Mucosa of rectum (tissue), 2 donors: ENCODE measurements around the gene TRAF3IP1.
"Not testable (repeated sequence)": the region's sequence is repeated elsewhere in the genome, so short reads cannot be mapped to it uniquely, and the experiment has no call there.

Source experiments
- H3K27ac ChIP-seq, 2 donors: one replicate each; pipeline ENCODE4 v1.7.0; 2013; ENCODE audit warnings: inconsistent platforms in 2 of 2, low read depth in 2 of 2, low read length in 2 of 2
- H3K27me3 ChIP-seq, 2 donors: one replicate each; pipeline ENCODE4 v1.7.0; 2013; ENCODE audit warnings: low read length in 2 of 2; ENCODE audit not compliant: control insufficient read depth in 2 of 2, insufficient read depth in 2 of 2
- H3K36me3 ChIP-seq, 2 donors: one replicate each; pipeline ENCODE4 v1.7.0; 2013; ENCODE audit warnings: low read length in 2 of 2; ENCODE audit not compliant: control insufficient read depth in 2 of 2, insufficient read depth in 2 of 2
- H3K4me1 ChIP-seq, 2 donors: one replicate each; pipeline ENCODE4 v1.7.0; 2013; ENCODE audit warnings: low read length in 2 of 2, mild to moderate bottlenecking in 1 of 2; ENCODE audit not compliant: control insufficient read depth in 2 of 2, insufficient read depth in 2 of 2
- H3K4me3 ChIP-seq, 2 donors: one replicate each; pipeline ENCODE4 v1.7.0; 2013; ENCODE audit warnings: low read length in 2 of 2
- H3K9ac ChIP-seq, 2 donors: one replicate each; pipeline ENCODE4 v1.7.0; 2013; ENCODE audit warnings: low read length in 2 of 2, low read depth in 1 of 2, mild to moderate bottlenecking in 1 of 2
- H3K9me3 ChIP-seq, 2 donors: one replicate each; pipeline ENCODE4 v1.7.0; 2013; ENCODE audit warnings: low read length in 2 of 2; ENCODE audit not compliant: control insufficient read depth in 2 of 2
- donor health status: healthy.
- donor health status: Normal muscosa, but diverticular disease.

The TRAF3IP1 gene

GRCh38 chr2:238352361-238352760 lies 32.0 kb downstream of the TRAF3IP1 start:
- Histone ChIP-seq H3K4me3 (no peak overlapping the region), H3K9me3 (no peaks in the 10 kb centered on the region), H3K9ac (no peak overlapping the region), H3K36me3 (peaks cover 10 to 20% of the 10 kb centered on the region in 2 donors), H3K27me3 (no peaks in the 10 kb centered on the region), H3K27ac (no peak overlapping the region), H3K4me1 (peaks cover 0 to 1% of the 10 kb centered on the region in 2 donors)

GRCh38 chr2:238358769-238359168 lies 38.5 kb downstream of the TRAF3IP1 start:
- Histone ChIP-seq H3K9me3 (no peaks in the 10 kb centered on the region), H3K4me3 (no peak overlapping the region), H3K9ac (no peak overlapping the region), H3K36me3 (peaks cover 4 to 8% of the 10 kb centered on the region in 2 donors), H3K27me3 (no peaks in the 10 kb centered on the region), H3K4me1 (peaks cover 0 to 9% of the 10 kb centered on the region in 2 donors), H3K27ac (no peak overlapping the region)

- H3K9me3 ChIP-seq, result no peaks in the 10 kb centered on the region
- H3K4me1 ChIP-seq, result peaks cover 0 to 9% of the 10 kb centered on the region in 2 donors
- no peaks in the 10 kb centered on the region for H3K27me3 ChIP-seq
- H3K4me3 ChIP-seq, result no peak overlapping the region
- H3K27ac ChIP-seq, result no peak overlapping the region
- no peak overlapping the region for H3K9ac ChIP-seq
- H3K36me3 ChIP-seq, result peaks cover 4% of the 10 kb centered on the region in 2 donors
Observed at GRCh38 chr2:238359403-238359802, 39.1 kb downstream of the TRAF3IP1 start.

- Histone ChIP-seq H3K27ac (no peak overlapping the region), H3K27me3 (no peaks in the 10 kb centered on the region), H3K36me3 (peaks cover 4% of the 10 kb centered on the region in 2 donors), H3K4me3 (no peak overlapping the region), H3K9ac (no peak overlapping the region), H3K4me1 (peaks cover 0 to 9% of the 10 kb centered on the region in 2 donors), H3K9me3 (no peaks in the 10 kb centered on the region)
Observed at GRCh38 chr2:238361877-238362276, 41.6 kb downstream of the TRAF3IP1 start.

GRCh38 chr2:238362626-238363025 lies 42.3 kb downstream of the TRAF3IP1 start:
- Histone ChIP-seq H3K9ac (no peak overlapping the region), H3K9me3 (no peaks in the 10 kb centered on the region), H3K4me1 (peaks cover 0 to 5% of the 10 kb centered on the region in 2 donors), H3K36me3 (peaks cover 4% of the 10 kb centered on the region in 2 donors), H3K27ac (no peak overlapping the region), H3K4me3 (no peak overlapping the region), H3K27me3 (no peaks in the 10 kb centered on the region)

GRCh38 chr2:238369591-238370040 lies 49.3 kb downstream of the TRAF3IP1 start:
- H3K9me3 ChIP-seq, result no peaks in the 10 kb centered on the region

GRCh38 chr2:238370094-238370822 lies 49.9 kb downstream of the TRAF3IP1 start:
- Histone ChIP-seq H3K4me1 (no peaks in the 10 kb centered on the region), H3K27me3 (no peaks in the 10 kb centered on the region), H3K9me3 (no peaks in the 10 kb centered on the region), H3K4me3 (no peak overlapping the region), H3K9ac (no peak overlapping the region), H3K36me3 (no peaks in the 10 kb centered on the region), H3K27ac (no peak overlapping the region)

More at GRCh38 chr2:238369591-238370040, 49.3 kb downstream of the TRAF3IP1 start:
- no peaks in the 10 kb centered on the region for H3K4me1 ChIP-seq
- H3K4me3 ChIP-seq, result no peak overlapping the region
- H3K9ac ChIP-seq, result no peak overlapping the region
- H3K27me3 ChIP-seq, result no peaks in the 10 kb centered on the region
- H3K36me3 ChIP-seq, result no peaks in the 10 kb centered on the region
- no peak overlapping the region for H3K27ac ChIP-seq

GRCh38 chr2:238370823-238371372 lies 50.6 kb downstream of the TRAF3IP1 start:
- no peak overlapping the region for H3K27ac ChIP-seq
- no peak overlapping the region for H3K4me3 ChIP-seq

GRCh38 chr2:238372277-238372676 lies 52.0 kb downstream of the TRAF3IP1 start:
- H3K4me1 ChIP-seq, H3K27ac ChIP-seq, H3K9me3 ChIP-seq, H3K27me3 ChIP-seq, H3K4me3 ChIP-seq, H3K36me3 ChIP-seq, H3K9ac ChIP-seq: not testable (repeated sequence)

More at GRCh38 chr2:238370823-238371372, 50.6 kb downstream of the TRAF3IP1 start:
- no peaks in the 10 kb centered on the region for H3K27me3 ChIP-seq
- H3K36me3 ChIP-seq, result no peaks in the 10 kb centered on the region
- no peak overlapping the region for H3K9ac ChIP-seq
- H3K9me3 ChIP-seq, result no peaks in the 10 kb centered on the region
- no peaks in the 10 kb centered on the region for H3K4me1 ChIP-seq

GRCh38 chr2:238376884-238377391 lies 56.6 kb downstream of the TRAF3IP1 start:
- H3K9ac ChIP-seq, result no peak overlapping the region
- H3K4me3 ChIP-seq, result no peak overlapping the region
- no peaks in the 10 kb centered on the region for H3K9me3 ChIP-seq
- peaks cover 0 to 5% of the 10 kb centered on the region in 2 donors for H3K4me1 ChIP-seq
- H3K27ac ChIP-seq, result no peak overlapping the region
- H3K36me3 ChIP-seq, result no peaks in the 10 kb centered on the region
- H3K27me3 ChIP-seq, result no peaks in the 10 kb centered on the region
